NT2/D1 (cell line): ENCODE data around the gene MANF.

Experiments
- YY1 ChIP-seq: IDR thresholded peaks from 2 replicates; pipeline ENCODE4 v1.6.1; 2011; ENCODE audit not compliant: insufficient read length, insufficient read depth
- ZNF274 ChIP-seq: IDR thresholded peaks from 2 replicates; pipeline ENCODE4 v1.6.1; 2011; ENCODE audit warnings: mild to moderate bottlenecking, low read depth, low read length

GRCh38 chr3:51353131-51353530, 32.0 kb upstream of the MANF start:
- TF ChIP-seq YY1 (no peak), ZNF274 (no peak)
